Measurements from ENCODE around the gene SMIM3.

SMIM3 gene

DNA sequence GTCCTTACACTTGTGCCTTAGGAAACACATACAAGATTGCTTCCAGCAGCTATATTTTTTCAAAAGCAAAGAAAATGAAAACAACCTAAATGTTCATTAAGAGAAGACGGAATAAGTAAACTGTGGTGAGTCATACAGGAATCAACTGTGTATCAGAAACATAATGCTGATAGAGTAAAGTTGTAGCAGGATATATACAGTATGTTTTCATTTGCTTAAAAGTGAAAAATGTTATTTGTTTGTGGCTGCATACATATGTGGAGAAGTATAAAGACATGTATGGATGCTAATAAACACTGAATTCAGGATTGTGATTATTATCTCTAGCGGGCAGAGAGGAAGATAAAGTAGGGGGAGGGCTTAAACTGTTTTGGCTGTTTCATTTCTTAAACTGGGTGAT is 28.1 kb upstream of the SMIM3 start:
- DNase-seq (ENCODE audit: low read depth, low spot score), result no peak
- no peak overlapping the region for H3K4me3 ChIP-seq (ENCODE audit: low read depth, low read length)
- in situ Hi-C loops (cut with HindIII; ENCODE audit: low sequenced_read_pairs), result no loop called here
- TF ChIP-seq, protein P1, sequence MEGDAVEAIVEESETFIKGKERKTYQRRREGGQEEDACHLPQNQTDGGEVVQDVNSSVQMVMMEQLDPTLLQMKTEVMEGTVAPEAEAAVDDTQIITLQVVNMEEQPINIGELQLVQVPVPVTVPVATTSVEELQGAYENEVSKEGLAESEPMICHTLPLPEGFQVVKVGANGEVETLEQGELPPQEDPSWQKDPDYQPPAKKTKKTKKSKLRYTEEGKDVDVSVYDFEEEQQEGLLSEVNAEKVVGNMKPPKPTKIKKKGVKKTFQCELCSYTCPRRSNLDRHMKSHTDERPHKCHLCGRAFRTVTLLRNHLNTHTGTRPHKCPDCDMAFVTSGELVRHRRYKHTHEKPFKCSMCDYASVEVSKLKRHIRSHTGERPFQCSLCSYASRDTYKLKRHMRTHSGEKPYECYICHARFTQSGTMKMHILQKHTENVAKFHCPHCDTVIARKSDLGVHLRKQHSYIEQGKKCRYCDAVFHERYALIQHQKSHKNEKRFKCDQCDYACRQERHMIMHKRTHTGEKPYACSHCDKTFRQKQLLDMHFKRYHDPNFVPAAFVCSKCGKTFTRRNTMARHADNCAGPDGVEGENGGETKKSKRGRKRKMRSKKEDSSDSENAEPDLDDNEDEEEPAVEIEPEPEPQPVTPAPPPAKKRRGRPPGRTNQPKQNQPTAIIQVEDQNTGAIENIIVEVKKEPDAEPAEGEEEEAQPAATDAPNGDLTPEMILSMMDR (IDR thresholded peaks at IDR 0.05; ENCODE audit: low read depth, low read length), result no peak

DNA sequence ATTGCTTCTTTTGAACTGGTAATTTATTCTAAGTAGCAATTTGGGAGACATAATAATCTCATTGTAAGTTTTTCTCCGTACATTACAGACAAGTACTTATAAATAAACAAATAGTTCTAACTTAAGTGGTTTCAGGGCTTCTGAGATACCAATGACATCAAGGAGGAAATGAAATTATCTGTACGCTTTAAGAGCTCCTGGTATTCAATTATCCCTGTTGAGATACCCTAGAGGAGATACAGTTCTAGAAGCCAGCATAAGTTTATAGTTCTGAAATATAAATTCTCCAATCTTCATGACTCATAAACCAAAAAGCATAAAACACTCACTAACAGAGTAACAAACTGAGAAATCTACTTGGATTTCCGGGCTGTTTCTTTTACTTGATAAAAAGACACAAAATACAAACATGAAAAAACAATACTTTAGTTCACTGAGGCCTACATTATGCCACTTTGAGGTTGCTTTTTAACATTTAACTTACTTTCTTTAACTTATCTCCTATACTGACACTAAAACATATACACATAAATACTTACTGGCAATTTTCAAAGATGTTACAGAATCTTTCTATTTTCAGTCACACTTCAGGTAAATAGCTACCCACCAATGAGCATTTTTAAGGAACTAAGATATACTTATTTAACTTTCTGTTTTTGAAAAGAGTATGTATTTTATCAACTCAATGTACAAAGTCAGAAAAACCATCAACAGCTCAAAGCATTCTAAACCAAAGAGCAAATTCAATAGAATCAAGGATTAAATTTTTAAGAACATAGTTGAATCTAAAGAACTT is 27.3 kb upstream of the SMIM3 start:
- in situ Hi-C loops (cut with HindIII; ENCODE audit: low sequenced_read_pairs), result no loop called here
- TF ChIP-seq, protein P1 (IDR thresholded peaks at IDR 0.05; ENCODE audit: low read depth, low read length), result no peak
- H3K4me3 ChIP-seq (ENCODE audit: low read depth, low read length), result no peak overlapping the region
- peak; percentile 8 for DNase-seq (ENCODE audit: low read depth, low spot score)

DNA sequence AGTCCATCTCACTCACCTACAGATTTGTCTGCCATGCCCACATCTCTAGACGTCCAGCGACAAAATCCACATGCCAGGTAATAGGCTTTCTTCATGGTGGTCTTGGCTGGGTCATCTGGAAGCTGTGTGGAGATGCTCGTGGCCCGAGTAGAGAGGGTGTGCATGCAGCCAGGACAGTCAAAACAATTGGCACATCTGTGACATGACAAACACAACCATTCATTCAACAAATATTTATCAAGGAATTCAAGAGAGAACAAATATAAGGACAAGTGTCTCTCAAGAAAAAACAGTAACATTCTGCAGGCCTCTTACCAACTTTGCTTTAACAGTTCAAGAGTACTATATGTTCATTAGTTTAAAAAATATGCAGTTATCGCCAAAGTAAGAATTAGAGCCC is 25.1 kb upstream of the SMIM3 start:
- in situ Hi-C loops (cut with HindIII; ENCODE audit: low sequenced_read_pairs), result no loop called here
- no peak for DNase-seq (ENCODE audit: low read depth, low spot score)
- no peak overlapping the region for H3K4me3 ChIP-seq (ENCODE audit: low read depth, low read length)
- TF ChIP-seq, protein P1 (IDR thresholded peaks at IDR 0.05; ENCODE audit: low read depth, low read length), result no peak

DNA sequence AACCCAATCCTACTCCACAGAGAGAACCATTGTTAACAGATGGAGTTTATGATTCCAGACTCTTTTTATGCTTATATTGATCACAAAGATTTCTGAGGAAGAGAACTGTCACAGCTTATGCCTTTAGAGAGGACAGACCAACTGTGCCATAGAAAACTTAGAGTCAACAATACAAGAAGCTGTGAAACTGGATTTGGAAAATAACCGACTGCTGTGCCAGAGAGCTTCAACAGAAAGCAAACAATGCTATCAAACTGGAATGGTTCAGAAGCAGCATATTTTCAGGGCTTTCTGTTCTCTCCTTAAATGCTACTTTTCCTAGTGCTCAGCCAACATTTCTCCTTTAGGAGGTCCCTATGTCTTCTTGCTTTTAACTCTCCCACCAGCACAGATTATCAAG is 24.7 kb upstream of the SMIM3 start:
- TF ChIP-seq, protein P1 (IDR thresholded peaks at IDR 0.05; ENCODE audit: low read depth, low read length), result no peak
- DNase-seq (ENCODE audit: low read depth, low spot score), result no peak
- no peak overlapping the region for H3K4me3 ChIP-seq (ENCODE audit: low read depth, low read length)
- in situ Hi-C loops (cut with HindIII; ENCODE audit: low sequenced_read_pairs), result no loop called here

DNA sequence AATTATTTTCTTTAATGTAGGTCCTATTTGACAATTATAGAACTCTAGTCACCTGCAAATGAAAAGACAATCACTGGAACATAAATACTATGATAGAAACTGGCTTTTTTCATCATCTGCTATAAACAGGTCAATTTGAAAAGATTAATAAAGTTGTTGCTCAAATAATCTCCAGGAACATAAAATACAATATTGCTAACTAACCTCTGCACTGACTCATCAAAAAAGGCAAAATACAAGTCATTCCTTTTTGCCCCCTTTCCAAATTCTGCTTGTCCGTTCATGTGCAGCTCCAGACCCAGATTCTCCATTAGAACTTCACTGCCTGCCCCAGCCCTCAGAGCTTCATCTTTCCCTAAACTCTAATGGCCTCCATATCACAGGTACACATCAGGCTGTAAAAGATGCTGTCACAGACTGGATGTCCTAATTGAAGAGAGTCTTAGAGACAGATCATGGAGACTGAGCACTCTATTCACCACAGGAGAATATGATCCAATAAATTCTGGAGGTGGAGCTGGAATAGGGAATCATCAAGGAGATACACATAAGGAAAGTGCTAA is 21.4 kb upstream of the SMIM3 start:
- TF ChIP-seq, protein P1 (IDR thresholded peaks at IDR 0.05; ENCODE audit: low read depth, low read length), result no peak
- in situ Hi-C loops (cut with HindIII; ENCODE audit: low sequenced_read_pairs), result no loop called here
- no peak for DNase-seq (ENCODE audit: low read depth, low spot score)
- peak overlapping the region; percentile 92 for H3K4me3 ChIP-seq (ENCODE audit: low read depth, low read length)

GRCh38 chr5:150758203-150758530 is 20.4 kb upstream of the SMIM3 start:
- H3K4me3 ChIP-seq (ENCODE audit: low read depth, low read length), result peak overlapping the region; percentile 92
- in situ Hi-C loops (cut with HindIII; ENCODE audit: low sequenced_read_pairs), result no loop called here

More at GRCh38 chr5:150758203-150758530, 20.4 kb upstream of the SMIM3 start:
- TF ChIP-seq, protein P1 (IDR thresholded peaks at IDR 0.05; ENCODE audit: low read depth, low read length), result no peak
- DNase-seq (ENCODE audit: low read depth, low spot score), result no peak

All from astrocyte of the spinal cord (primary cell).